Loucy (cell line): Measurements from ENCODE around the gene FSTL5.

Source experiments
- EZH2phosphoT487 ChIP-seq: fragments of 200-600 bp; IDR thresholded peaks from 2 replicates; pipeline ENCODE4 v1.6.1; 2018; ENCODE audit warnings: antibody characterized with exemption, mild to moderate bottlenecking, moderate library complexity, borderline replicate concordance
- TF ChIP-seq, protein P1 (sequence below): fragments of 200-600 bp; sonication (generic); conservative IDR thresholded peaks from 2 replicates; pipeline ENCODE4 v1.5.1; 2014; ENCODE audit warnings: mild to moderate bottlenecking, antibody characterized with exemption, low read length

GRCh38 chr4:161952382-161952781 lies 211.4 kb downstream of the FSTL5 start:
- TF ChIP-seq, protein P1, sequence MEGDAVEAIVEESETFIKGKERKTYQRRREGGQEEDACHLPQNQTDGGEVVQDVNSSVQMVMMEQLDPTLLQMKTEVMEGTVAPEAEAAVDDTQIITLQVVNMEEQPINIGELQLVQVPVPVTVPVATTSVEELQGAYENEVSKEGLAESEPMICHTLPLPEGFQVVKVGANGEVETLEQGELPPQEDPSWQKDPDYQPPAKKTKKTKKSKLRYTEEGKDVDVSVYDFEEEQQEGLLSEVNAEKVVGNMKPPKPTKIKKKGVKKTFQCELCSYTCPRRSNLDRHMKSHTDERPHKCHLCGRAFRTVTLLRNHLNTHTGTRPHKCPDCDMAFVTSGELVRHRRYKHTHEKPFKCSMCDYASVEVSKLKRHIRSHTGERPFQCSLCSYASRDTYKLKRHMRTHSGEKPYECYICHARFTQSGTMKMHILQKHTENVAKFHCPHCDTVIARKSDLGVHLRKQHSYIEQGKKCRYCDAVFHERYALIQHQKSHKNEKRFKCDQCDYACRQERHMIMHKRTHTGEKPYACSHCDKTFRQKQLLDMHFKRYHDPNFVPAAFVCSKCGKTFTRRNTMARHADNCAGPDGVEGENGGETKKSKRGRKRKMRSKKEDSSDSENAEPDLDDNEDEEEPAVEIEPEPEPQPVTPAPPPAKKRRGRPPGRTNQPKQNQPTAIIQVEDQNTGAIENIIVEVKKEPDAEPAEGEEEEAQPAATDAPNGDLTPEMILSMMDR: no peak
- no peak for TF ChIP-seq EZH2phosphoT487
